GM13977 (cell line): Measurements from ENCODE around the gene ADAM23.

Experiments
- DNase-seq: peaks from one replicate; pipeline ENCODE4 v3.0.0; 2012; ENCODE audit warnings: low spot score
- CTCF ChIP-seq: IDR thresholded peaks from 2 replicates; pipeline ENCODE4 v1.5.1; 2012; ENCODE audit warnings: mild to moderate bottlenecking, control low read depth; ENCODE audit not compliant: insufficient read depth; ENCODE audit errors: extremely low read depth, missing control alignments
- in situ Hi-C: fragments of 300-500 bp; cut with MboI; formaldehyde crosslinking; loops from one replicate; pipeline ENCODE4 v1.12.0; 2022; ENCODE audit warnings: low sequenced_read_pairs, low pct_unique_long_range_greater_than_20kb, mixed read lengths, inconsistent platforms; ENCODE audit not compliant: unreplicated experiment

ADAM23 gene

GRCh38 chr2:206561962-206562361, 118.6 kb downstream of the ADAM23 start:
- peak; percentile 11 for DNase-seq
- TF ChIP-seq CTCF = no peak
- in situ Hi-C loops = no loop called here

- no peak for DNase-seq
- TF ChIP-seq CTCF = no peak
- in situ Hi-C loops = no loop called here
Measured at GRCh38 chr2:206562375-206562774, 119.0 kb downstream of the ADAM23 start.

- in situ Hi-C loops = no loop called here
- no peak for DNase-seq
- no peak for TF ChIP-seq CTCF
Measured at GRCh38 chr2:206563374-206563773, 120.0 kb downstream of the ADAM23 start.

- no peak for DNase-seq
- no peak for TF ChIP-seq CTCF
- in situ Hi-C loops = no loop called here
Measured at GRCh38 chr2:206565666-206566065, 122.3 kb downstream of the ADAM23 start.

GRCh38 chr2:206569470-206569869, 126.1 kb downstream of the ADAM23 start:
- no peak for DNase-seq
- no peak for TF ChIP-seq CTCF
- in situ Hi-C loops = no loop called here

GRCh38 chr2:206570199-206570598, 126.9 kb downstream of the ADAM23 start:
- no peak for TF ChIP-seq CTCF
- in situ Hi-C loops = no loop called here
- no peak for DNase-seq

GRCh38 chr2:206572725-206573124, 129.4 kb downstream of the ADAM23 start:
- no peak for TF ChIP-seq CTCF
- in situ Hi-C loops = no loop called here
- DNase-seq = peak; percentile 11
